Mucosa of rectum (tissue), 2 donors: ENCODE results near the gene PDE3A.

Experiments used
- H3K27ac ChIP-seq, 2 donors: one replicate each; pipeline ENCODE4 v1.7.0; 2013; ENCODE audit warnings: inconsistent platforms in 2 of 2, low read depth in 2 of 2, low read length in 2 of 2
- H3K27me3 ChIP-seq, 2 donors: one replicate each; pipeline ENCODE4 v1.7.0; 2013; ENCODE audit warnings: low read length in 2 of 2; ENCODE audit not compliant: control insufficient read depth in 2 of 2, insufficient read depth in 2 of 2
- H3K36me3 ChIP-seq, 2 donors: one replicate each; pipeline ENCODE4 v1.7.0; 2013; ENCODE audit warnings: low read length in 2 of 2; ENCODE audit not compliant: control insufficient read depth in 2 of 2, insufficient read depth in 2 of 2
- H3K4me1 ChIP-seq, 2 donors: one replicate each; pipeline ENCODE4 v1.7.0; 2013; ENCODE audit warnings: low read length in 2 of 2, mild to moderate bottlenecking in 1 of 2; ENCODE audit not compliant: control insufficient read depth in 2 of 2, insufficient read depth in 2 of 2
- H3K4me3 ChIP-seq, 2 donors: one replicate each; pipeline ENCODE4 v1.7.0; 2013; ENCODE audit warnings: low read length in 2 of 2
- H3K9ac ChIP-seq, 2 donors: one replicate each; pipeline ENCODE4 v1.7.0; 2013; ENCODE audit warnings: low read length in 2 of 2, low read depth in 1 of 2, mild to moderate bottlenecking in 1 of 2
- H3K9me3 ChIP-seq, 2 donors: one replicate each; pipeline ENCODE4 v1.7.0; 2013; ENCODE audit warnings: low read length in 2 of 2; ENCODE audit not compliant: control insufficient read depth in 2 of 2
- donor health status: healthy.
- donor health status: Normal muscosa, but diverticular disease.

Gene PDE3A

GRCh38 chr12:20411345-20411744 lies 43.0 kb downstream of the PDE3A start:
- no peak overlapping the region for H3K9ac ChIP-seq
- peaks cover 0 to 2% of the 10 kb centered on the region in 2 donors for H3K4me1 ChIP-seq
- no peak overlapping the region for H3K27ac ChIP-seq
- no peaks in the 10 kb centered on the region for H3K36me3 ChIP-seq
- H3K9me3 ChIP-seq, result no peaks in the 10 kb centered on the region
- H3K27me3 ChIP-seq, result no peaks in the 10 kb centered on the region
- H3K4me3 ChIP-seq, result no peak overlapping the region

DNA sequence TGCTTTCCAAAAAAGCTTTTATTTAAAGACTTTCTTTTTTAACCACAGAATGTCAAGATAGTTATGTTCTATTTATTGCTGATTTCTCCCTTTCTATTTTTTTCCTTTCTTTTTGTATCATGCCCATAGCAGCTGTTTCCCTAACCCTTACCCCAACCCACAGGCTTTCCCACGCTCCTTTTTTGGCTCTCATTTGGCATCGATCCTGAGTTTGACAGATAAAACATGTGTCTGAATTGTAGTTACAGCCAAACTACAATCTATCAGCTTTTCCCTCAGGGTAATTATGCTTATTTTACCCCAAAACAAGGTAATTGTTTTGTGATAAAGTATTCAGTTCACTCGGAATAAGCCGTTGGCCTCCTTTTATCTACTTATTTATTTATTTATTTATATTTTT lies 46.7 kb downstream of the PDE3A start:
- no peak overlapping the region for H3K9ac ChIP-seq
- no peaks in the 10 kb centered on the region for H3K27me3 ChIP-seq
- H3K36me3 ChIP-seq, result no peaks in the 10 kb centered on the region
- H3K27ac ChIP-seq, result no peak overlapping the region
- H3K4me1 ChIP-seq, result peaks cover 6 to 7% of the 10 kb centered on the region in 2 donors
- no peak overlapping the region for H3K4me3 ChIP-seq
- no peaks in the 10 kb centered on the region for H3K9me3 ChIP-seq

- Histone ChIP-seq H3K9ac (no peak overlapping the region), H3K27me3 (no peaks in the 10 kb centered on the region), H3K36me3 (no peaks in the 10 kb centered on the region), H3K9me3 (no peaks in the 10 kb centered on the region), H3K4me3 (no peak overlapping the region), H3K27ac (no peak overlapping the region), H3K4me1 (peaks cover 7 to 11% of the 10 kb centered on the region in 2 donors)
Observed at GRCh38 chr12:20415641-20416040, 47.3 kb downstream of the PDE3A start.

GRCh38 chr12:20420557-20420956 lies 52.2 kb downstream of the PDE3A start:
- Histone ChIP-seq H3K9ac (peak overlapping the region in 1 of 2 donors; percentile 39), H3K36me3 (no peaks in the 10 kb centered on the region), H3K4me3 (peak overlapping the region; percentile 45 to 57), H3K27me3 (no peaks in the 10 kb centered on the region), H3K27ac (peak overlapping the region; percentile 69 to 80), H3K4me1 (peaks cover 16 to 26% of the 10 kb centered on the region in 2 donors), H3K9me3 (no peaks in the 10 kb centered on the region)

DNA sequence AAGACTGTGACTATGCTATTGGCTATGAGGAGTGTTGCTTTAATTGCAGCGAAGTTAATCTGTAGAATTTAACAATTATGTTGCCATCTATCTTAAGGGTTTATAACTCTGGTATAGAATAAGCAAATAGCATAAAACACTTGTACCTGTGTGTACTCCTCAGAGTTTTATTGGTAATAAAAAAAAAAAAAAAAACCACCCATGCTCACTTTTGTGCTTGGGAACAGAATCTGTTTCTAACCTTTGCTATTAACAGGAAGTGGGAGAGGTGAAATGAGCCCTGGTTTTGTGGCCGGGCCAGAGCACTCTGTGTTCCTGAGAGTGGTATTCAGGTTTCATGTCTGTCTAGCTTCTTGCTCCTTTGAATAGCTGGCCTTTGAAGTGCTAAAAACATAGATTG lies 53.1 kb downstream of the PDE3A start:
- Histone ChIP-seq H3K9me3 (no peaks in the 10 kb centered on the region), H3K36me3 (no peaks in the 10 kb centered on the region), H3K27me3 (no peaks in the 10 kb centered on the region), H3K9ac (no peak overlapping the region), H3K4me1 (peaks cover 16 to 24% of the 10 kb centered on the region in 2 donors), H3K4me3 (peak overlapping the region; percentile 31 to 34), H3K27ac (peak overlapping the region; percentile 29 to 84)

DNA sequence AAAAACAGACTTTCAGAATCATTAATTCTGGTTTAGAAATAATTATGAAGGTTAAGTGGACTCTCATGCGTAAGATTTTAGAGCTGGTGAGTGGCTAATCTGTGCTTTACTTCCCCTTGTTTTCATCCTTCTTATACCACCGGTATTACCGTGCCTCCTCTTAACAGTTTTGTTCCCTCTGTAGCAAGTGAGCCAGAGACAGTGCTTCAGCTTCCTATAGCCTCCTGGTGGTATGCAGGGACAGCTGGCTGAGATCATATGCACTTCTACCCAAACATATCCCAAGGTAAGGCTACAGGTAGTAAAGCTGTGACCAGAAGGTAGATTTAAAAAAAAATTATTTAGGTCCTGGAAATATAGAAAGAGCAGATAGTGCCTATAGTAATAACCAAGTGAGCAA lies 55.2 kb downstream of the PDE3A start:
- no peaks in the 10 kb centered on the region for H3K36me3 ChIP-seq
- H3K4me3 ChIP-seq, result peak overlapping the region; percentile 28 to 37
- H3K9me3 ChIP-seq, result no peaks in the 10 kb centered on the region
- H3K27ac ChIP-seq, result peak overlapping the region; percentile 3 to 45
- peaks cover 12 to 24% of the 10 kb centered on the region in 2 donors for H3K4me1 ChIP-seq
- peak overlapping the region in 1 of 2 donors; percentile 30 for H3K9ac ChIP-seq
- no peaks in the 10 kb centered on the region for H3K27me3 ChIP-seq

DNA sequence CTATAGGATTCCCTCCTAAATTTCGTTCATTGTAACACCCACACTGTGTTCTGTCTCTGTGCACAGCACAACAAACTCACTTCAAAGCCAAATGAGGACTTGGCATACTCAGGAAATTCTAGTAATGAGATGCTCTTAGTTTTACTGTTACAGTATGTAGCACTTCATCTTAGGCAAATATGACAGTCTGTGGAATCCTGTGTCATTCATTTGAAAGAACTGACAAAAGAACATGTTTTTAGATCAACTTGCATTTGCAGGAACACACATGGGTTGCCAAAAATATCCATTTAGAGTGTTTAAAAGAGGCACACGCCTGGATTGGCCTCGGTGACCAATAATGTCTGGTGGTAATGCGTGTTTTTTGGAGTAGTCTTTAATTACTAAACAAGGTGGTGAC lies 56.5 kb downstream of the PDE3A start:
- H3K36me3 ChIP-seq, result no peaks in the 10 kb centered on the region
- peaks cover 10 to 22% of the 10 kb centered on the region in 2 donors for H3K4me1 ChIP-seq
- H3K27me3 ChIP-seq, result no peaks in the 10 kb centered on the region
- H3K27ac ChIP-seq, result no peak overlapping the region
- H3K9ac ChIP-seq, result no peak overlapping the region
- no peak overlapping the region for H3K4me3 ChIP-seq
- no peaks in the 10 kb centered on the region for H3K9me3 ChIP-seq

GRCh38 chr12:20426191-20426590 lies 57.9 kb downstream of the PDE3A start:
- Histone ChIP-seq H3K4me1 (peaks cover 9 to 10% of the 10 kb centered on the region in 2 donors), H3K36me3 (no peaks in the 10 kb centered on the region), H3K9me3 (no peaks in the 10 kb centered on the region), H3K9ac (no peak overlapping the region), H3K27ac (no peak overlapping the region), H3K4me3 (no peak overlapping the region), H3K27me3 (no peaks in the 10 kb centered on the region)

GRCh38 chr12:20426957-20427356 lies 58.6 kb downstream of the PDE3A start:
- H3K27ac ChIP-seq, result no peak overlapping the region
- H3K4me3 ChIP-seq, result no peak overlapping the region
- no peak overlapping the region for H3K9ac ChIP-seq
- peaks cover 9 to 12% of the 10 kb centered on the region in 2 donors for H3K4me1 ChIP-seq
- H3K9me3 ChIP-seq, result no peaks in the 10 kb centered on the region
- H3K36me3 ChIP-seq, result no peaks in the 10 kb centered on the region
- no peaks in the 10 kb centered on the region for H3K27me3 ChIP-seq

GRCh38 chr12:20429852-20430251 lies 61.5 kb downstream of the PDE3A start:
- Histone ChIP-seq H3K4me3 (no peak overlapping the region), H3K27me3 (no peaks in the 10 kb centered on the region), H3K36me3 (no peaks in the 10 kb centered on the region), H3K4me1 (peaks cover 2 to 7% of the 10 kb centered on the region in 2 donors), H3K9me3 (no peaks in the 10 kb centered on the region), H3K9ac (no peak overlapping the region), H3K27ac (no peak overlapping the region)

GRCh38 chr12:20432290-20432689 lies 64.0 kb downstream of the PDE3A start:
- Histone ChIP-seq H3K9me3 (no peaks in the 10 kb centered on the region), H3K4me3 (no peak overlapping the region), H3K4me1 (peaks cover 2 to 6% of the 10 kb centered on the region in 2 donors), H3K27me3 (no peaks in the 10 kb centered on the region), H3K27ac (no peak overlapping the region), H3K9ac (no peak overlapping the region), H3K36me3 (no peaks in the 10 kb centered on the region)
